ENCODE results near the gene SFMBT2.

DNA sequence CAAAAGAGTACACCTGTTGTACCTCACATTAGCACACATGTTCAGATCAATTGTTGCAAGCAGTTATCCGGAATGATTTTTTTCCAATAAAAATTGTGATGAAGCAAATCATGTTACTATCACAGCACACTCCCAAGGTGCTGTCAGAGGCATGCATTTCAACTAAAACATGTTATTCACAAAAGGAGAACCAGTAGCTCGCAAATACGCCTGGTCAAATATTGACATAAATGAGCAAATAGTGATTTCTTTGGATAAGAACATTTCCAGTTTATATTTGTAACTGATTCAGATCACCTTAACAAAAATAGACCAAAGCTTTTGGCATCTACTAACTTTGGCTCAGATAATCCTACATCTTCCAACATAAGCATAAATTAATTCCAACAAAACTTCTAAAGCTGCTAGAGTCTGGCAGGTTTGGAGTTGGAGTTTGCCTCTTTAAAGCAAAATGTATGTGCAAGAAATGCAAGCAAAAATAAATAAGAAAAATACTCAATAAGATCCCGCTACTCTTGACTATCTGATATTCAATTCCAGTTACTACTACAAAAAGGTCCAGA is 208.0 kb downstream of the SFMBT2 start:
- no peak for TF ChIP-seq GABPB1 (CRISPR knock-in tag; IDR thresholded peaks at IDR 0.05)
- no peak for TF ChIP-seq SMAD4 (CRISPR knock-in tag; IDR thresholded peaks at IDR 0.05)
- TF ChIP-seq ESRRA (CRISPR knock-in tag; IDR thresholded peaks at IDR 0.05; ENCODE audit: borderline replicate concordance) = no peak
- TF ChIP-seq, protein P1, sequence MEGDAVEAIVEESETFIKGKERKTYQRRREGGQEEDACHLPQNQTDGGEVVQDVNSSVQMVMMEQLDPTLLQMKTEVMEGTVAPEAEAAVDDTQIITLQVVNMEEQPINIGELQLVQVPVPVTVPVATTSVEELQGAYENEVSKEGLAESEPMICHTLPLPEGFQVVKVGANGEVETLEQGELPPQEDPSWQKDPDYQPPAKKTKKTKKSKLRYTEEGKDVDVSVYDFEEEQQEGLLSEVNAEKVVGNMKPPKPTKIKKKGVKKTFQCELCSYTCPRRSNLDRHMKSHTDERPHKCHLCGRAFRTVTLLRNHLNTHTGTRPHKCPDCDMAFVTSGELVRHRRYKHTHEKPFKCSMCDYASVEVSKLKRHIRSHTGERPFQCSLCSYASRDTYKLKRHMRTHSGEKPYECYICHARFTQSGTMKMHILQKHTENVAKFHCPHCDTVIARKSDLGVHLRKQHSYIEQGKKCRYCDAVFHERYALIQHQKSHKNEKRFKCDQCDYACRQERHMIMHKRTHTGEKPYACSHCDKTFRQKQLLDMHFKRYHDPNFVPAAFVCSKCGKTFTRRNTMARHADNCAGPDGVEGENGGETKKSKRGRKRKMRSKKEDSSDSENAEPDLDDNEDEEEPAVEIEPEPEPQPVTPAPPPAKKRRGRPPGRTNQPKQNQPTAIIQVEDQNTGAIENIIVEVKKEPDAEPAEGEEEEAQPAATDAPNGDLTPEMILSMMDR (IDR thresholded peaks at IDR 0.05) = no peak
- TF ChIP-seq SP1 (CRISPR knock-in tag; conservative IDR thresholded peaks at IDR 0.05) = no peak
- TF ChIP-seq TEAD4 (CRISPR knock-in tag; IDR thresholded peaks at IDR 0.05) = no peak
